ENCODE results near the gene ITGAL.
A peak's percentile ranks its signal among the peaks of the same experiment; 100 is the strongest.
"Not testable (repeated sequence)": the region's sequence is repeated elsewhere in the genome, so short reads cannot be mapped to it uniquely, and the experiment has no call there.

The ITGAL gene

DNA sequence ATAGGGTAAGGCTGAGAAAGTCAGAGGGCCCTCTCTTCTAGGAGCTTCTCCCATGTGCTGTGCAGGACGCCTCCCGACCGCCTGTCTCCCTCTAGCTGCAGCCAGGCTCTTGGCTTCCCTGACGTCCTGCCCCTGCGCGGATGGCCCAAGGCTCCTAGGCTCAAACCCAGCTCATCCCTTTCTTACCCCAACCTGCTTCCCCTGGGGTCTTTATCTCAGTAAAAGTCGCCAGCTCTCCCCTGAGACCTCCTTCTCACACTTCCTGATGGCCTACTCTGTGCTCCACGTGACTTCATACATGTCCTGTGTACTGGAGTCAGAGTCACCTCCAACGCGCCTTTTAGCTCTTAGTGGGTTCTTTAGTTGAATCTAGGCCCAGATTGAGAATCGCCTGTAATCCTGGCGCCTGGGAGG lies 63.2 kb downstream of the ITGAL start:
- DNase-seq (ENCODE audit: low read depth): peak; percentile 25

DNA sequence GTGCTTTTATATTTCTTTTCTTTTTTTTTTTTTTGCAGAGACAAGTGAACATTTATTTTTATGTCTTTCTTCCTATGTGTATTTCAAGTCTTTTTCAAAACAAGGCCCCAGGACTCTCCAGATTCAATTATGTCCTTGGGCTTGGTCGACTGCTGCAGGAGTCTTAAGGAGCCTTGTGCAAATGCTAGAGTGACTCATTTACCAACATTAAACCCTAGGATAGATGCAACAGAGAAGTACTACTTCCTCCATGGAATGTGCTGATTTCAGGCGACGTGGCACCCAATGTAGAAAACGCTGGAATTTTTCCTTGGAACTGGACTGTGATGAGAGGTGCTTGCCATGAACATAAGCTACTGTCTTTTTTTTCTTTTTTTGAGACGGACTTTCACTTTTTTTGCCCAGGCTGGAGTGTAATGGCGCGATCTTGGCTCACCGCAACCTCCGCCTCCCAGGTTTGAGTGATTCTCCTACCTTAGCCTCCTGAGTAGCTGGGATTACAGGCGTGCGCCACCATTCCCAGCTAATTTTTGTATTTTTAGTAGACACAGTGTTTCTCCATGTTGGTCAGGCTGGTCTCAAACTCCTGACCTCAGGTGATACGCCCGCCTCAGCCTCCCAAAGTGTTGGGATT lies 64.0 kb downstream of the ITGAL start:
- DNase-seq (ENCODE audit: low read depth); H3K4me3 ChIP-seq (ENCODE audit: low read depth, low read length): not testable (repeated sequence)

More for the DNA sequence above, 63.2 kb downstream of the ITGAL start:
- peak overlapping the region; percentile 64 for H3K4me3 ChIP-seq (ENCODE audit: low read depth, low read length)

DNA sequence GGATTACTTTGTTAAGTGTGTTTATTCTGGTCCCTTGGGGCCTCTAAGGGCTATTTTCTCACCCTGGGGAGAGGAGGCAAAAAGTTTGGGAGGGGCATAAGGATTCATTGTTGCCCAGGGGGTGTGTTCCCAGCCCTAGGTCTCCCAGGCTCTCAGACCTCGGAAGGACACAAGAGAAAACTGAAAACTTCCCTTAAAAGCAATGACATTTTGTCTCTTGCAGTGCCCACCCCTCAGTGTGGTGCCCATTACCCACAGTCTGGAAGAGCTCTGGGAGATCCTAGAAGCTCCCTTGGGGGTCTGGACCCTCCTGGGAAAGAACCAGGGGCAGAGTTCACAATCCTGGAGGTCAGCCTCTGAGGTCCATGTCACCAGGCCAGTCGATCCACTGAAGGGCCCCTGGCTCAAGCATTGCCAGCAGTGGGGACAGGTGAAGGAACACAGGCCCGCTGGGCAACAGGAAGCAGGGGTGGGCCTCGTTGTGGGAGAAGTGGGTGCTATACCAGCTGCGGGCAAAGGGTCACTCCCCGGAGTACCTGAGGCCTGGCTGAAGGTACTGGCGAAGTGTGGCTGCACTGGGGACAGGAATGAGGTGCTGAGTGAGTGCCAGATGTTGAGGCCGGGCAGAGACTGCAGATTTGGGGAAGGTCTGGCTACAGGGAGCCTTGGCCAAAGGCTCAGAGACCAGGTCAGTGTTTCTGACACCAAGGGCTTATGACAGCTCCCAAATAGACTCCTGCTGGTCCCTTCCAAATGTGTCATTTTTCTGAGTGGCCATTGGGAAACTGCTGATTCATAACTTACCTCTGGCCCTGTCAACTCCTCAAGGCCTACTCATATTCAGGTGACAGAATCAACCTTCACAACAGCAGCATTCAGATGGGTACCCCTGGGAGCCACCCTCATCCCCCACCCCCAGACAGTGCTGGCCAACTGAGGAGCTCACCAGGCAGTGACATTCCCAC lies 66.7 kb downstream of the ITGAL start:
- no peak overlapping the region for H3K4me3 ChIP-seq (ENCODE audit: low read depth, low read length)
- no peak for DNase-seq (ENCODE audit: low read depth)

DNA sequence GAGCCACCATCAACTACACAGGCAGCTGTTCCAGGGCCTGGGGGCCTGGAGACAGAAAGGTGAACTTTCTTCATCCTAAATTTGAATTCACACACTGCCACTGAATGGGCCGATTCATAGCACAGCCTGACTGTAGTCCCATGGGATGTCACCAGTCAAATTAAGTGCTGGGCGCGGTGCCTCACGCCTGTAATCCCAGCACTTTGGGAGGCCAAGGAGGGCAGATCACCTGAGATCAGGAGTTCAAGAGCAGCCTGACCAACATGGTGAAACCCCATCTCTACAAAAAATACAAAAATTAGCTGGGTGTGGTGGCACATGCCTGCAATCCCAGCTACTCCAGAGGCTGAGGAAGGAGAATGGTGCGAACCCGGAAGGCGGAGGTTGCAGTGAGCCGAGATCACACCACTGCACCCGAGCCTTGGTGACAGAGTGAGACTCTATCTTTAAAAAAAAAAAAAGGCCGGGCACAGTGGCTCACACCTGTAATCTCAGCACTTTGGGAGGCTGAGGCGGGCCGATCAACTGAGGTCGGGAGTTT lies 67.5 kb downstream of the ITGAL start:
- not testable (repeated sequence) for DNase-seq (ENCODE audit: low read depth); H3K4me3 ChIP-seq (ENCODE audit: low read depth, low read length)

DNA sequence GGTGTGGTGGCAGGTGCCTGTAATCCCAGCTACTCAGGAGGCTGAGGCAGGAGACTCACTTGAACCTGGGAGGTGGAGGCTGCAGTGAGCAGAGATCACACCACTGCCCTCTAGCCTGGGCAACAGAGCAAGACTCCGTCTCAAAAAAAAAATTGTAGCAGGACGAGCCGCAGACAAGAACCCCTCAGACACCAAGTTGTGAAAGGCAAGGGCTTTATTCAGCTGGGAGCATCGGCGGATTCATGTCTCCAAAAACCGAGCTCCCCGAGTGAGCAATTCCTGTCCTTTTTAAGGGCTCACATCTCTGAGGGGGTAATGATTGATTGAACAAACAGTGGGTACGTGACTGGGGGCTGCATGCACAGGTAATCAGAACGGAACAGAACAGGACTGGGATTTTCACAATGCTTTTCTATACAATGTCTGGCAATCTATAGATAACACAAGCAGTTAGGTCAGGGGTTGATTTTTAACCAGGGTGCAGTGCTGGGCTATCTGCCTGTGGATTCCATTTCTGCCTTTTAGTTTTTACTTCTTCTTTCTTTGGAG lies 68.4 kb downstream of the ITGAL start:
- not testable (repeated sequence) for H3K4me3 ChIP-seq (ENCODE audit: low read depth, low read length); DNase-seq (ENCODE audit: low read depth)

DNA sequence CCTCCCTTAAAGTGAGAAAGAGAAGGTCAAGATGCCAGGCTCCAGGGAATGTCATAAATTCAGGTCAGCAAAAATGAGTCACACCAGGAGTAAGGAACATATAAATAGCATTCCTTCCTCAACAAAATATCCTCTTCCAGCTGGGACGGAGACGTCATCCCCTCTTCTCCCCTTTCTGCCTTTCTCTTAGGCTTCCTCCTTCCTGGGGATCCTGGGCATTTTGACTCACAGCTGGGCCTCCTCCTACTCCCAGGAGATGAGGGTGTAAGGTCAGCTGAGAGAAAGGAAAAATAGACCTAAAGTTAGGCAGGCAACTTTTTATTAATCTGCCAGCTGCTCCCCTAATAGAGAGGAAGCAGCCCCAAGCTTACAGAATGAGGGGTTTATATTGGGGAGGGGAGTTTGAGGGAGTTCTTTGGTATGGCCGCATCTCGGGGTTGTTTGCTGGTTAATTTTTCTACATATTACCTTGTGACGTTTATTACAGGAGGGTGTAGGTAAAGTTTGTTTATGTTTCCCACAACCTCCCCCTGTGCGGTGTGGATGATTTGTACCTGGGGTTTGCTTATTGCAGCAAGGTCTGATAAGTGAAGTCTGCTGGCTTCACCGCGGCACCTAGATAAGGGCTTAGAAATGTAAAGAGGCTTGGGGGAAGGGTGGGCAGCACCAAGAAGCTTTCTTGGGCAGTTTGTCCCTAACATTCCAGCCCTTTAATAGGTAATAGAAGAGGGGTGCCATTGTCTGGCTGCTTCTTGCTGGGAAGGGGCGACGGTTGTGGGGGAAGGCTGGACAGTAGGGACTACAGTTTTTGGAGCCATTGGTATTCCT lies 69.2 kb downstream of the ITGAL start:
- peak; percentile 49 for DNase-seq (ENCODE audit: low read depth)
- no peak overlapping the region for H3K4me3 ChIP-seq (ENCODE audit: low read depth, low read length)

DNA sequence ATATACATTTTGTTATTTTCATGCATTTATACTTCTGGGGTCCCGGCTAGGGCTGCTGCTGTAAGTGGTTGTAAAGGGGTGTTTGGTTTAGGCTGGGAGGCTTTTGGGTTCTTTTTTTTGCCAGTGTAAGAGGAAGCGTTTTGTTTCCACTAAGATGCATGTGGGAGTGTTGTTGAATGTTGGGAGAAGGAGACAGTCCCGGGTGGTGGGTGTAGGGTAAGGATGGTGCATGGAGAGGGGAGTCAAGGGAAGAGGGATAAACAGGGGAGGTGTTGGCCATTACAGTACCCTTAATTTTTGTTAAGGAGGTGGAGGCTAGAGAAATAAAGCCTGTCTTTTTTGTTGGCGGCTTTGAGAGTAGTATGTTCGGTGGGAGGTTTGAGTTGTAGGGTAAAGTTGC lies 70.5 kb downstream of the ITGAL start:
- DNase-seq (ENCODE audit: low read depth): no peak
- no peak overlapping the region for H3K4me3 ChIP-seq (ENCODE audit: low read depth, low read length)

DNA sequence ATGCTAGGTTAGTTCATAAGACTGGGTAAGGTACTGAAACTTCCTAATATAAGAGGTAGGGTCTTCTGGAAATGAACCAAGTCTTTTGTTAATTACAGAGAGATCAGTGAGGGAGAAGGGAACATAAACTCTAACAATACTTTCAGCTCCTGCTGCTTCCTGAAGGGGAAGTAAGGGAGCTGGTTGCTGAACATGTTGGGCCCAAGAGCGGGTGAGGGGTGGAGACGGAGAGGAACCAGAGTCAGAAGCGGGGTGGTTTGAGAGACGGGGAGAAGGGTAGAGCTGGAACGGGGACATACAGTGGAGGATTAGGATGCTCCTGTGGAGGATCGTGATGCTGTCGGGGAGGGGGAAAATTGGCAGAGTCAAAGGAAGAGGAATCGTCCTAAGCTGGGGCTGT lies 73.6 kb downstream of the ITGAL start:
- no peak for DNase-seq (ENCODE audit: low read depth)
- H3K4me3 ChIP-seq (ENCODE audit: low read depth, low read length): no peak overlapping the region

DNA sequence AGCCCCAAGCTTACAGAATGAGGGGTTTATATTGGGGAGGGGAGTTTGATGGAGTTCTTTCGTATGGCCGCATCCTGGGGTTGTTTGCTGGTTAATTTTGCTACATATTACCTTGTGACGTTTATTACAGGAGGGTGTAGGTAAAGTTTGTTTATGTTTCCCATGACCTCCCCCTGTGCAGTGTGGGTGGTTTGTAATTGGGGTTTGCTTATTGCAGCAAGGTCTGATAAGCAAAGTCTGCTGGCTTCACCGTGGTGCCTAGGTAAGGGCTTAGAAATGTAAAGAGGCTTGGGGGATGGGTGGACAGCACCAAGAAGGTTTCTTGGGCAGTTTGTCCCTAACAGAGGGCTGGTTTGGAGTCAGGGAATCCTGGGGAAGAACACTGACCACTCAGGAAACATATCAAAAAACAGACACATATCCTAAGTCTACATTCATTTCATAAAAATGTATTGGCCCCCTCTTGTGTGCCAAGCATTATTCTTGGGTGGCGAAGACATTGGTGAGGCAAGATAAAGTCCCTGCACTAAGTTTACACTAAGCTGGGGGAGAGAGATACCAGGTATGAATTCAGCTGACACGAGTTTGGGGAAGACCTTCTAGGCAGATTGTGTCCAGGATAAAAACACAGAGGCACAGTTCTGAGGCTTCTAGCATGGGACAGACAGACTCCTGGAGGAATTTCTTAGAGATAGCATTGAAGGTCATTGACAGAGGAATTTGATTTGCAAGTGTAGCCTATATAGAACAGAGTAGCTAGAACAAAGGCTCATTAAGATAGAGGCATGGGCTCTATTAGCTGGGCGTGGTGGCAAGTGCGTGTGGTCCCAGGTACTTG lies 76.1 kb downstream of the ITGAL start:
- H3K4me3 ChIP-seq (ENCODE audit: low read depth, low read length): no peak overlapping the region
- no peak for DNase-seq (ENCODE audit: low read depth)

DNA sequence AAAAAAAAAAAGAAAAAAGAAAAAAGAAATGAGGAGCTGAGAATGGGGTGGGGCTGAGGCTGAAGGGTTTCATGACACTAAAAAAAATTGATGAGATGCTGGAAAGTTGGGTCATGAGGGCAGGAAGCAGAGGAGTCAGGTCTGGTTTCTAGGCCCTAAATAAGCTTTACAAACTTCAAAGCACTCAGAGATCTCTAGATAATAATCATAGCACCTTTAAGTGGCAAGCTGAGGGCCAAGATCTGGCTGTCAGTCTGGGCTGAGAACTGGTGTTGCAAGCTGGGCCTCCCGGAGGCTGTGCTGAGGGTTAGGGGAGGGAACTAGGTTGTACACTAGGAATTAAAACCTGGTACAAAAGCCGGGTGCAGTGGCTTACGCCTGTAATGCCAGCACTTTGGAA lies 79.2 kb downstream of the ITGAL start:
- no peak overlapping the region for H3K4me3 ChIP-seq (ENCODE audit: low read depth, low read length)
- DNase-seq (ENCODE audit: low read depth): no peak

DNA sequence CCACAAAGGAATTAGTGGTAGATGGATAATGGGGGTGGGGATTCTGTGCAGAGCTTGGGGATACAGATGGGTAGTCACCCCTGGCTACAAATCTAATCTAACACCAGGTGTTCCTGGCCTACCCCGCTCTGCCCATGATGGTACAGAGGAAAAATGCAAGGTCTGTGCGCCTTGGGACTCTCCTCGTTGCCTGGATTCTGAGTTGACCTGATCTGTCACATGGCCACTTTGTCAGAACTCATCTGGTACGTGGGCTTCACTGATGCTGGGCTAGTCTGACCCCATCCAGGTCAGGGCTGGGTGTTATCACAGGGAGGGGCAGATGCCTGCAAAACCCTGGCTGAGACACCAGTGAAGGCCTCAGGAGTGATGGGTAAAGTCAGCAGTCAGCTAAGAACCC lies 80.4 kb downstream of the ITGAL start:
- H3K4me3 ChIP-seq (ENCODE audit: low read depth, low read length): no peak overlapping the region
- no peak for DNase-seq (ENCODE audit: low read depth)

DNA sequence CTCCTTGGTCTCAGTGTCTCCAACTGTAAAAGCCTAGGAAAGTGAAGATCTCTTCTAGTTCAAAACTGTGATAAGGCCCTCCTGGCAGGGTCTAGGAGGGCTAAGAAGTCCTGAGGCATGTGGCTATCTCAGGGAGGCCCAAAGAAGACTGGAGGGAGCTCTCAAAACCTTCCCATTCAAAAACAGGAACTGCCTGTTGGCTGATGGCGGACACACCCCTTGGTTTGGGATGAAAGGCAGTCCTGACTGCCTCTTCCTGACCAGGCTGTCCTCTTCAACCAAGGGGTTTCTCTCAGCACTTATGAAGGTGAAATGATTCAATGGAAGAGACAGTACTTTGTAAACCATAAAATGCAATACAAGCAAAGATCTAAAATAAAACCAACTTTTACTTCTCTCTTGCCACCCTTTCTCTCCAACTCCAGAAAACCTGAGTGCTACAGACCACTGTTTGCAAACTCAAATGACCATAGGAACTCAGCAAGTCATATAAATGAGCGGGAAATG lies 80.9 kb downstream of the ITGAL start:
- no peak overlapping the region for H3K4me3 ChIP-seq (ENCODE audit: low read depth, low read length)

DNA sequence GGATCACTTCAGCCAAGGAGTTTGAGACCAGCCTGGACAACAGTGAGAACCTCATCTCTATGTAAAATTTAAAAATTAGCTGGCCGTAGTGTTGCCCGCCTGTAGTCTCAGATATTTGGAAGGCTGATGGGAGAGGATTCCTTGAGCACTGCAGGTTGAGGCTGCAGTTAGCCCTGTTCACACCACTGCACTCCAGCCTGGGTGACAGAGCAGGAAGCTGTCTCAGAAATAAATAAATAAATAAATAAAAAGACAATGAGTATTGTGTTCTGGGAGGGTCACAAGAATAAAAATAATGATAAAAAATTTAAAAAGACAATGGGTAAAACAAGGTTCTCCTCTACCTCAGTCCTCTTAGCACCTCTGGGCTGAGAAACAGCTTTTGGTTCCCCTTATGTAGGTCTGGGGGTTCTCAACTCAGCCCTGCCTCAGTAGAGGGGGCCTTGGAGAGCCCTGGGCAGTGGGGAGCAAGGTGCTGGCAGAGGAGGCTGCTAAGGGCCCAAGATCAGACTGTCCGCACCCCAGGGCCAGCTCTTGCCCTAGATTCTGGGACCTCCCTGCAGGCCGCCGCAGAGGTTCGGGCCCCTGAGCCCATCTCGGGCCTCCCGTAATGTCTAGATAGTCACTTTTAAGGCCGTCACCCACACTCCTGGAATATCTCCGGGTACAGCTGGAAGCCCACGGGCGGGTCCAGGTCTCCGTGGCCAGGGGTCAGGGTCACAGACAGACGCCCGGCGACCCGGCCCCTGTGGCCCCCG lies 82.2 kb downstream of the ITGAL start:
- no peak for DNase-seq (ENCODE audit: low read depth)
- H3K4me3 ChIP-seq (ENCODE audit: low read depth, low read length): no peak overlapping the region

More for the DNA sequence above, 80.9 kb downstream of the ITGAL start:
- DNase-seq (ENCODE audit: low read depth): no peak

DNA sequence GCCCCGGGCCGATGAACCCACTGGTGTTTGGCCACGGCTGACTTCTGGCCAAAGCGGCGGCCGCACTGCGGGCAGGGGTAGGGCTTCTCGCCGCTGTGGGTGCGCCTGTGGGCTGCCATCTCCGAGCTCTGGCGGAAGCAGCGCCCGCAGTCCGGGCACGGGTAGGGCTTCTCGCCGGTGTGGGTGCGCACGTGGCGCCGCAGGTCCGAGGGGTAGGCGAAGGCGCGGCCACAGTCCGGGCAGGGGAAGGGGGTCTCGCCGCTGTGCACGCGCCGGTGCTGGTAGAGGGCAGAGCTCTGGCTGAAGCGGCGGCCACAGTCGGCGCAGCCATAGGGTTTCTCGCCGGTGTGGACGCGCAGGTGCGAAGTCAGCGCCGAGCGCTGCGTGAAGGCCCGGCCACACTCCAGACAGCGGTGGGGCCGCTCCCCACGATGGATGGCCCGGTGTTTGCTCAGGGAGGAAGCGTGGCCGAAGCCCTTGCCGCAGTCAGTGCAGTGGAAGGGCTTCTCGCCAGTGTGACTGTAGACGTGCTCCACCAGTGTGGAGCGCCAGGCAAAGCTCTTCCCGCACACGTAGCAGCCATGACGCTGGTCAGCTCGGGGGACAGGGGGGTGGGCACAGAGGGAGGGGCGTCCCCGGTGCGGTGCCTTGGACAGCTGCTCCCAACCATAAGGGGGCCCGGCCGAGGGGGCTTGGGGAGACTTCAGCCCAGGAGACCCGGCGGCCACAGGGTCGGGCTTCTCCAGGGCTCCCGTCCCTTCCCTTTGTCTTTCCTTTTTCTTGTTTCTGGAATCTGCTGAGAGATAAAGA lies 83.0 kb downstream of the ITGAL start:
- DNase-seq (ENCODE audit: low read depth): no peak
- no peak overlapping the region for H3K4me3 ChIP-seq (ENCODE audit: low read depth, low read length)

DNA sequence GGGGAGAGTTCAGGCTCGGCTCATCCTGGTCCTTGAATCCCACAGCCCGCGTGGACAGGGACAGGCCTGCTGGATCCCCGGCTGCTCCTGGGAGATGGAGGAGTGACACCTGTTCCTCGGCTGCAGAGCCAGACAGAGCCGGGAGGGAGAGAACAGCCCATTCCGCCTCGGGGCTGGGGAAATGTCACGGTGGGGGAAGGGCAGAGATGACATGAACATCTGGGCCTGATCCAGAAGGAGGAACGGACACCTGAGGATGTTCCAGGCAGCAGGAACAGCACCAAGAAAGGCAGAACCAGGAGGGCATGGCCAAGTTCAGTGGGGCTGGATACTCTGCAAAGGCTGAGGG lies 83.6 kb downstream of the ITGAL start:
- DNase-seq (ENCODE audit: low read depth): no peak
- H3K4me3 ChIP-seq (ENCODE audit: low read depth, low read length): no peak overlapping the region

DNA sequence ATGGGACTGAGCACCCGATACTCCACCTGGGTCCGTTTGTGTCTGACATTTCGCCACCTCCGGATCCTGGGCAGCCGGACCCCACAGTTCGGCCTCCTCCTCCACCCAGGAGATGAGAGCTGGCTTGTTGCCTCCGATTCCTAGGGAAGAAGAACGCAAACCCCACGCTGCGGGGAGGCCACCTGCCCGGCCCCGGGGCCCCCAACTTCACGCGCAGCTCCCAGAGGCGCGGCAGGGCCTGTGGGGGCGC lies 85.1 kb downstream of the ITGAL start:
- no peak for DNase-seq (ENCODE audit: low read depth)

More for the DNA sequence above, 85.1 kb downstream of the ITGAL start:
- peak overlapping the region; percentile 84 for H3K4me3 ChIP-seq (ENCODE audit: low read depth, low read length)

Data from skeletal muscle cell (primary cell).